Testis (tissue), 3 donors: ENCODE results near the gene ALPK3. TPM values are rescaled to one million over a fixed set of nuclear protein-coding genes. Genes with fewer than 3 reads are reported as not detected.

Experiments
- DNase-seq: peaks from one replicate; pipeline ENCODE4 v3.0.0-alpha.2; 2019
- H3K27ac ChIP-seq, 2 donors: fragments of 200-600 bp; sonication (generic); one replicate each; pipeline ENCODE4 v1.5.1; 2019
- H3K27me3 ChIP-seq: fragments of 200-600 bp; sonication (generic); one replicate; pipeline ENCODE4 v1.5.1; 2019
- H3K36me3 ChIP-seq: fragments of 200-600 bp; sonication (generic); one replicate; pipeline ENCODE4 v1.5.1; 2017; ENCODE audit warnings: low read depth; ENCODE audit errors: missing control alignments
- H3K4me1 ChIP-seq: fragments of 200-600 bp; sonication (generic); one replicate; pipeline ENCODE4 v1.5.1; 2019
- H3K4me3 ChIP-seq, 2 donors: fragments of 200-600 bp; sonication (generic); one replicate each; pipeline ENCODE4 v1.5.1; 2017 to 2019
- H3K9me3 ChIP-seq: fragments of 200-600 bp; sonication (generic); one replicate; pipeline ENCODE4 v1.5.1; 2017
- CTCF ChIP-seq, 3 experiments: fragments of 450-650 bp in 2 of 3; fragments of 200-600 bp in 1 of 3; sonication (generic) in 1 of 3; IDR thresholded peaks; one replicate each; pipeline ENCODE4 v1.5.1; 2016 to 2019; ENCODE audit warnings: antibody characterized with exemption in 3 of 3, mild to moderate bottlenecking in 2 of 3, moderate library complexity in 1 of 3
- POLR2A ChIP-seq: fragments of 450-650 bp; IDR thresholded peaks from one replicate; pipeline ENCODE4 v1.6.1; 2017; ENCODE audit warnings: antibody characterized with exemption, mild to moderate bottlenecking, moderate library complexity
- WGBS, 2 donors: methylation state at CpG; one replicate each; pipeline ENCODE4 v1.1.5; 2018; 5-methylcytosine and 5-hydroxymethylcytosine counted together
- intact Hi-C: fragments of 100-400 bp; cut with DNase I; formaldehyde crosslinking; loops from one replicate; pipeline ENCODE4 v1.15.1; 2023; ENCODE audit warnings: low total_unique reads
- polyA plus RNA-seq: library from polyadenylated mRNA; stranded (reverse); fragments of 350-450 nt; fragmentation: Illumina TruSeq; extraction: RNeasy Lipid Tissue Mini Kit (QIAGEN cat#74804); gene quantifications from one replicate; pipeline ENCODE4 v1.2.3, GENCODE V29; 2014; ENCODE audit warnings: low read depth, low replicate concordance; ENCODE audit not compliant: insufficient read depth
- total RNA-seq, 2 donors: library from RNA; depleted of rRNA; stranded (reverse); fragments of >200 nt; gene quantifications; one replicate each; pipeline ENCODE4 v1.2.3, GENCODE V29; 2016

The ALPK3 gene
- total and polyA plus RNA-seq, 3 donors from 2014 or later, result 3.0 to 5.0 (median 4.1) TPM

- no peaks in the 10 kb centered on the region for H3K36me3 ChIP-seq
- intact Hi-C loops, result no loop called here
- no peak overlapping the region for H3K4me3 ChIP-seq
- no peak overlapping the region for H3K27ac ChIP-seq
- no peaks in the 10 kb centered on the region for H3K9me3 ChIP-seq
- peak; percentile 41 for DNase-seq
- H3K27me3 ChIP-seq, result no peaks in the 10 kb centered on the region
- peaks cover 7% of the 10 kb centered on the region for H3K4me1 ChIP-seq
- 41 to 61% methylated on average over 6 of the region's 6 CpGs for WGBS, 2 donors
- no peak for TF ChIP-seq POLR2A
- TF ChIP-seq CTCF (IDR thresholded peaks at IDR 0.05), result no peak
Measured at GRCh38 chr15:84891339-84891738, 74.2 kb downstream of the ALPK3 start.

- H3K9me3 ChIP-seq, result no peaks in the 10 kb centered on the region
- no peak for DNase-seq
- intact Hi-C loops, result no loop called here
- H3K27ac ChIP-seq, result no peak overlapping the region
- H3K27me3 ChIP-seq, result no peaks in the 10 kb centered on the region
- no peak overlapping the region for H3K4me3 ChIP-seq
- peaks cover 7% of the 10 kb centered on the region for H3K4me1 ChIP-seq
- 93 to 95% methylated on average over 7 to 10 of the region's 10 CpGs for WGBS, 2 donors
- TF ChIP-seq CTCF (IDR thresholded peaks at IDR 0.05) (no peak), POLR2A (no peak)
- no peaks in the 10 kb centered on the region for H3K36me3 ChIP-seq
Measured at GRCh38 chr15:84892786-84893307, 75.7 kb downstream of the ALPK3 start.

- H3K27me3 ChIP-seq, result no peaks in the 10 kb centered on the region
- TF ChIP-seq CTCF (IDR thresholded peaks at IDR 0.05), result no peak
- TF ChIP-seq POLR2A, result no peak
- intact Hi-C loops, result no loop called here
- H3K9me3 ChIP-seq, result no peaks in the 10 kb centered on the region
- no peak for DNase-seq
- H3K36me3 ChIP-seq, result no peaks in the 10 kb centered on the region
- no peak overlapping the region for H3K27ac ChIP-seq
- H3K4me1 ChIP-seq, result peaks cover 7% of the 10 kb centered on the region
- no peak overlapping the region for H3K4me3 ChIP-seq
- 86 to 88% methylated on average over 9 to 10 of the region's 10 CpGs for WGBS, 2 donors
Measured at GRCh38 chr15:84893607-84894006, 76.5 kb downstream of the ALPK3 start.

- TF ChIP-seq POLR2A, result no peak
- TF ChIP-seq CTCF (IDR thresholded peaks at IDR 0.05), result no peak
- WGBS, 2 donors, result 93 to 96% methylated on average over 7 to 12 of the region's 12 CpGs
Measured at GRCh38 chr15:84894736-84895425, 77.7 kb downstream of the ALPK3 start.

GRCh38 chr15:84898761-84899160, 81.6 kb downstream of the ALPK3 start:
- H3K27me3 ChIP-seq, result no peaks in the 10 kb centered on the region
- H3K4me1 ChIP-seq, result no peaks in the 10 kb centered on the region
- intact Hi-C loops, result no loop called here
- DNase-seq, result no peak
- TF ChIP-seq CTCF (IDR thresholded peaks at IDR 0.05) (no peak), POLR2A (no peak)
- WGBS, 2 donors, result 76 to 80% methylated on average over 4 of the region's 4 CpGs
- H3K4me3 ChIP-seq, result no peak overlapping the region
- no peaks in the 10 kb centered on the region for H3K9me3 ChIP-seq
- H3K27ac ChIP-seq, result no peak overlapping the region
- no peaks in the 10 kb centered on the region for H3K36me3 ChIP-seq

More at GRCh38 chr15:84894736-84895425, 77.7 kb downstream of the ALPK3 start:
- no peaks in the 10 kb centered on the region for H3K27me3 ChIP-seq
- H3K36me3 ChIP-seq, result no peaks in the 10 kb centered on the region
- no peak overlapping the region for H3K27ac ChIP-seq
- intact Hi-C loops, result no loop called here
- DNase-seq, result no peak
- H3K4me1 ChIP-seq, result peaks cover 7% of the 10 kb centered on the region
- no peaks in the 10 kb centered on the region for H3K9me3 ChIP-seq
- H3K4me3 ChIP-seq, result no peak overlapping the region
